WTC11 (cell line): ENCODE data around the gene GJD3. TPM values are rescaled to one million over a fixed set of nuclear protein-coding genes. Genes with fewer than 3 reads are reported as not detected.

Source experiments
- ATAC-seq: fragments of 200-7000 bp; cut with Tn5 transposase; 2 replicates; pipeline ENCODE4 v1.10.0; 2021; ENCODE audit warnings: mild to moderate bottlenecking, moderate library complexity
- CTCF ChIA-PET: fragments of 300-600 bp; sonication (Branson Sonifier 250); formaldehyde crosslinking; loops from one replicate; lab custom pipeline; 2021; ENCODE audit warnings: antibody characterized with exemption; lab: Charles Lee
- POLR2A ChIA-PET: fragments of 350-600 bp; sonication (Branson Sonifier 250); formaldehyde crosslinking; loops from one replicate; lab custom pipeline; 2021; ENCODE audit warnings: antibody characterized with exemption; lab: Charles Lee
- DNase-seq: peaks from one replicate; pipeline ENCODE4 v3.0.0; 2021; ENCODE audit warnings: low spot score
- H3K27ac Mint-ChIP-seq: 2 replicates; pipeline ENCODE4 v1.8.0; 2021; ENCODE audit warnings: mixed read lengths
- H3K27me3 Mint-ChIP-seq: 2 replicates; pipeline ENCODE4 v1.8.0; 2021; ENCODE audit warnings: low read depth, mild to moderate bottlenecking, moderate library complexity, mixed read lengths
- H3K36me3 Mint-ChIP-seq: 2 replicates; pipeline ENCODE4 v1.8.0; 2021; ENCODE audit warnings: mixed read lengths
- H3K4me1 Mint-ChIP-seq: 2 replicates; pipeline ENCODE4 v1.8.0; 2022; ENCODE audit warnings: mixed read lengths
- H3K4me3 Mint-ChIP-seq: 2 replicates; pipeline ENCODE4 v1.8.0; 2021; ENCODE audit warnings: mild to moderate bottlenecking, moderate library complexity, mixed read lengths
- H3K9me3 Mint-ChIP-seq: 2 replicates; pipeline ENCODE4 v1.8.0; 2021; ENCODE audit warnings: mixed read lengths
- E2F5 ChIP-seq: sonication (generic); formaldehyde crosslinking; IDR thresholded peaks from 2 replicates; pipeline ENCODE4 v1.8.1; 2022; ENCODE audit warnings: mild to moderate bottlenecking, moderate library complexity, missing genetic modification reagents
- ETV6 ChIP-seq: sonication (generic); formaldehyde crosslinking; IDR thresholded peaks from 2 replicates; pipeline ENCODE4 v1.8.1; 2022; ENCODE audit warnings: mild to moderate bottlenecking, missing genetic modification reagents
- FOXP1 ChIP-seq: sonication (generic); formaldehyde crosslinking; IDR thresholded peaks from 2 replicates; pipeline ENCODE4 v1.8.0; 2022; ENCODE audit warnings: missing genetic modification reagents, mild to moderate bottlenecking, moderate library complexity, borderline replicate concordance
- HMGA2 ChIP-seq: fragments of 250-450 bp; sonication (Bioruptor Pico); IDR thresholded peaks from 2 replicates; pipeline ENCODE4 v1.4.0; 2021; ENCODE audit warnings: mild to moderate bottlenecking, moderate library complexity
- MAX ChIP-seq: sonication (generic); formaldehyde crosslinking; IDR thresholded peaks from 2 replicates; pipeline ENCODE4 v1.8.0; 2022; ENCODE audit warnings: mild to moderate bottlenecking, missing genetic modification reagents
- NFE2L1 ChIP-seq: sonication (generic); formaldehyde crosslinking; IDR thresholded peaks from 2 replicates; pipeline ENCODE4 v1.8.1; 2023; ENCODE audit warnings: missing genetic modification reagents
- OVOL2 ChIP-seq: fragments of 250-450 bp; sonication (Bioruptor Pico); IDR thresholded peaks from 2 replicates; pipeline ENCODE4 v1.9.0; 2021; ENCODE audit warnings: mild to moderate bottlenecking, borderline replicate concordance
- STAT6 ChIP-seq: sonication (generic); formaldehyde crosslinking; conservative IDR thresholded peaks from 2 replicates; pipeline ENCODE4 v1.8.1; 2023; ENCODE audit warnings: mild to moderate bottlenecking, low read depth, missing genetic modification reagents, moderate library complexity
- TEAD1 ChIP-seq: sonication (generic); formaldehyde crosslinking; IDR thresholded peaks from 2 replicates; pipeline ENCODE4 v1.8.0; 2022; ENCODE audit warnings: mild to moderate bottlenecking, missing genetic modification reagents
- USF2 ChIP-seq: sonication (generic); formaldehyde crosslinking; IDR thresholded peaks from 2 replicates; pipeline ENCODE4 v1.8.1; 2023; ENCODE audit warnings: mild to moderate bottlenecking, missing genetic modification reagents, moderate library complexity
- ZNF219 ChIP-seq: sonication (generic); formaldehyde crosslinking; IDR thresholded peaks from 2 replicates; pipeline ENCODE4 v1.8.0; 2023; ENCODE audit warnings: missing genetic modification reagents, mild to moderate bottlenecking, borderline replicate concordance
- ZNF425 ChIP-seq: fragments of 250-450 bp; sonication (Bioruptor Pico); conservative IDR thresholded peaks from 2 replicates; pipeline ENCODE4 v1.9.0; 2021; ENCODE audit warnings: mild to moderate bottlenecking
- ZNF512 ChIP-seq: sonication (generic); formaldehyde crosslinking; IDR thresholded peaks from 2 replicates; pipeline ENCODE4 v1.8.1; 2022; ENCODE audit warnings: missing genetic modification reagents, borderline replicate concordance
- ZNF671 ChIP-seq: fragments of 250-450 bp; sonication (Bioruptor Pico); IDR thresholded peaks from 2 replicates; pipeline ENCODE4 v1.8.0; 2021; ENCODE audit warnings: mild to moderate bottlenecking
- total RNA-seq: library from RNA; stranded (reverse); gene quantifications from 3 replicates; pipeline ENCODE4 v1.2.3, GENCODE V29; 2021

Gene GJD3
- total RNA-seq, 1 experiment from 2014 or later = 2.3 TPM

GRCh38 chr17:40345161-40345993 lies 19.2 kb downstream of the GJD3 start (continued):
- no peak for TF ChIP-seq HMGA2
- TF ChIP-seq OVOL2 = no peak
- peak; percentile 57 for TF ChIP-seq USF2 (CRISPR knock-in tag)
- TF ChIP-seq E2F5 (CRISPR knock-in tag) = peak; percentile 39; the same call in 1 of the 2 replicates
- 0 out of 2 replicates have a peak, but pooled peaks have one; percentile 53 for TF ChIP-seq FOXP1
- no peak for TF ChIP-seq ZNF512 (CRISPR knock-in tag)
- peak; percentile 94 for TF ChIP-seq MAX (CRISPR knock-in tag)
- peak; percentile 52; the same call in 1 of the 2 replicates for TF ChIP-seq ETV6
- no peak for TF ChIP-seq STAT6 (CRISPR knock-in tag)
- TF ChIP-seq ZNF671 (CRISPR knock-in tag) = no peak
- peak; percentile 85 for TF ChIP-seq TEAD1 (CRISPR knock-in tag)

GRCh38 chr17:40344421-40345160 lies 19.9 kb downstream of the GJD3 start:
- peaks cover 59% of the 10 kb centered on the region for H3K27me3 Mint-ChIP-seq
- TF ChIP-seq NFE2L1 = 0 out of 2 replicates have a peak, but pooled peaks have one; percentile 31
- no peak for TF ChIP-seq ZNF425 (CRISPR knock-in tag)
- no peak for TF ChIP-seq ZNF219
- CTCF ChIA-PET = interaction anchor here (0.6 to 5.0 kb wide), 13 partner anchors 10 to 279 kb away, joined by 3 to 56 read pairs (median 7); partner anchors contain the start of gene WIPF2
- H3K4me1 Mint-ChIP-seq = peaks cover 63% of the 10 kb centered on the region
- peaks cover 6% of the 10 kb centered on the region; the same call in 1 of the 2 replicates for H3K36me3 Mint-ChIP-seq
- ATAC-seq (no peak), DNase-seq (no peak)
- H3K27ac Mint-ChIP-seq = no peak overlapping the region
- no peaks in the 10 kb centered on the region for H3K9me3 Mint-ChIP-seq
- POLR2A ChIA-PET = interaction anchor here (1.0 to 2.7 kb wide), 6 partner anchors 10 to 126 kb away, joined by 3 to 10 read pairs (median 8); partner anchors contain the start of gene RARA
- H3K4me3 Mint-ChIP-seq = peak overlapping the region; percentile 76
